ENCODE results near the gene PELO.
A peak's percentile ranks its signal among the peaks of the same experiment; 100 is the strongest.

Gene PELO

DNA sequence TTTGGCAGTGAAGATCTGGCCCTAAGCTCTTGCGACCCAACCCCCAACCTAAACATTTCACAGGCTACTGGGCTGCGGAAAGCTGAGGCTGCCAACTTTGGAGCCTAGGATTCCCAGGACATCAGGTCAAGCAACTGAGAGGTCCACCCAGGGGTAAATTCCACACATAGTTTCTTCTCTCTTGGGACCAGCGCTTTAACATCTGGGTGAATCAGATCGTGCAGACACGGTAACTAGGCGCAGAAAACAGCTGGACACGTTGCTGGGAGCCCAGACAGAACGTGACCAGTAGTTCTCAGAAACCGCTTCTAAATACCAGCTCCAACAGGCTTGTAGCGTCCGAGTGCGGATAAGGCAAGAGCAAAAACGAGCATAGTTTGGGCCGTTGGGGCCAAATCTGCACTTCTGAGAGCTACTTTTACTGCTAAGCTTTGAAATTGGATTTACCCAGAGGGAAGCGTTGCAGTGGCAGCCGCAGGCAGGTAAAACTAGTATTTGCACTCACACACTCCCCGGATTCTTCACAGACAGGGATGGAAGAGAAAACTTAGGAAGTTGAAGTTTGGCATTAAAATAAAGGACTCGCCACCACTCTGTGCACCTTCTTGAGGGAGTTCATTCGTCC lies 11.8 kb downstream of the PELO start:
- H3K27me3 ChIP-seq (ENCODE audit: insufficient read depth, low read length, poor library complexity) = no peaks in the 10 kb centered on the region
- H3K4me1 ChIP-seq (ENCODE audit: insufficient read depth, low read length) = peaks cover 80% of the 10 kb centered on the region
- peaks cover 25% of the 10 kb centered on the region for H4K20me1 ChIP-seq (ENCODE audit: insufficient read depth, low read length)
- DNase-seq = no peak
- TF ChIP-seq, protein P1, sequence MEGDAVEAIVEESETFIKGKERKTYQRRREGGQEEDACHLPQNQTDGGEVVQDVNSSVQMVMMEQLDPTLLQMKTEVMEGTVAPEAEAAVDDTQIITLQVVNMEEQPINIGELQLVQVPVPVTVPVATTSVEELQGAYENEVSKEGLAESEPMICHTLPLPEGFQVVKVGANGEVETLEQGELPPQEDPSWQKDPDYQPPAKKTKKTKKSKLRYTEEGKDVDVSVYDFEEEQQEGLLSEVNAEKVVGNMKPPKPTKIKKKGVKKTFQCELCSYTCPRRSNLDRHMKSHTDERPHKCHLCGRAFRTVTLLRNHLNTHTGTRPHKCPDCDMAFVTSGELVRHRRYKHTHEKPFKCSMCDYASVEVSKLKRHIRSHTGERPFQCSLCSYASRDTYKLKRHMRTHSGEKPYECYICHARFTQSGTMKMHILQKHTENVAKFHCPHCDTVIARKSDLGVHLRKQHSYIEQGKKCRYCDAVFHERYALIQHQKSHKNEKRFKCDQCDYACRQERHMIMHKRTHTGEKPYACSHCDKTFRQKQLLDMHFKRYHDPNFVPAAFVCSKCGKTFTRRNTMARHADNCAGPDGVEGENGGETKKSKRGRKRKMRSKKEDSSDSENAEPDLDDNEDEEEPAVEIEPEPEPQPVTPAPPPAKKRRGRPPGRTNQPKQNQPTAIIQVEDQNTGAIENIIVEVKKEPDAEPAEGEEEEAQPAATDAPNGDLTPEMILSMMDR (IDR thresholded peaks at IDR 0.05; ENCODE audit: borderline replicate concordance, extremely low read depth, low read length, poor library complexity, severe bottlenecking) = no peak
- no peak for TF ChIP-seq EZH2 (IDR thresholded peaks at IDR 0.05; ENCODE audit: borderline replicate concordance, low read depth, low read length, severe bottlenecking)
- peaks cover 45% of the 10 kb centered on the region for H3K36me3 ChIP-seq (ENCODE audit: insufficient read depth, low read length)
- peak overlapping the region; percentile 74 for H2AFZ ChIP-seq (ENCODE audit: low read depth, low read length)
- peak overlapping the region; percentile 90 for H3K27ac ChIP-seq (ENCODE audit: low read length)
- peaks cover 99% of the 10 kb centered on the region for H3K79me2 ChIP-seq (ENCODE audit: insufficient read depth, low read length)
- no peaks in the 10 kb centered on the region for H3K9me3 ChIP-seq (ENCODE audit: insufficient read depth, low read length, severe bottlenecking)
- H3K9ac ChIP-seq (ENCODE audit: low read depth, low read length) = peak overlapping the region; percentile 73
- peak; percentile 25 for ATAC-seq (ENCODE audit: insufficient read depth, low read depth)
- H3K4me3 ChIP-seq (ENCODE audit: low read depth in 1 of 2, low read length in 2 of 2) = peak overlapping the region; percentile 63 to 90
- peak overlapping the region; percentile 86 for H3K4me2 ChIP-seq (ENCODE audit: insufficient read depth, low read length)

DNA sequence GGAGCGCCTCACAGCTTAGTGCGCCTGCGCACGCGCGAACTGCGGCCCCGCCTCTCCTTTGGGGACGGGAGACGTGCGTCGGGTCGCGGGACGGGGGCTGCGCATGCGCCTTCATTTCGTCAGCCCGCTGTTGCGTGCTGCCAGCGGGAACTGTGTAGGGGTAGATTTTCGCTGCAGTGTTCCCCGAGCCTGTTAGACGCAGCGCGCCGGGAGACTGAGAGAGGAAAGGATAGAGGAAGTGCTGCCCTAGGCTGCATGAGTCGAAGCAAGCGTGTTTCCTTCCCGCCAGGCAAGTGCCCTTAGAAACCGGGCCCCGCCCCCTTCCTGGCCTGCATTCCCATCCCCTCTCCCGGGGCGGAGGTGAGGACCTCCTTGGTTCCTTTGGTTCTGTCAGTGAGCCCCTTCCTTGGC lies 12.3 kb downstream of the PELO start:
- DNase-seq = peak; percentile 95
- peaks cover 50% of the 10 kb centered on the region for H3K36me3 ChIP-seq (ENCODE audit: insufficient read depth, low read length)
- peaks cover 99% of the 10 kb centered on the region for H3K79me2 ChIP-seq (ENCODE audit: insufficient read depth, low read length)
- H3K27me3 ChIP-seq (ENCODE audit: insufficient read depth, low read length, poor library complexity) = no peaks in the 10 kb centered on the region
- peaks cover 26% of the 10 kb centered on the region for H4K20me1 ChIP-seq (ENCODE audit: insufficient read depth, low read length)
- H3K4me2 ChIP-seq (ENCODE audit: insufficient read depth, low read length) = peak overlapping the region; percentile 86
- peaks cover 81% of the 10 kb centered on the region for H3K4me1 ChIP-seq (ENCODE audit: insufficient read depth, low read length)
- peak; percentile 83 for ATAC-seq (ENCODE audit: insufficient read depth, low read depth)
- H3K27ac ChIP-seq (ENCODE audit: low read length) = peak overlapping the region; percentile 90
- peak overlapping the region; percentile 63 to 90 for H3K4me3 ChIP-seq (ENCODE audit: low read depth in 1 of 2, low read length in 2 of 2)
- TF ChIP-seq, protein P1 (IDR thresholded peaks at IDR 0.05; ENCODE audit: borderline replicate concordance, extremely low read depth, low read length, poor library complexity, severe bottlenecking) = no peak
- no peaks in the 10 kb centered on the region for H3K9me3 ChIP-seq (ENCODE audit: insufficient read depth, low read length, severe bottlenecking)
- peak overlapping the region; percentile 73 for H3K9ac ChIP-seq (ENCODE audit: low read depth, low read length)
- H2AFZ ChIP-seq (ENCODE audit: low read depth, low read length) = peak overlapping the region; percentile 74

DNA sequence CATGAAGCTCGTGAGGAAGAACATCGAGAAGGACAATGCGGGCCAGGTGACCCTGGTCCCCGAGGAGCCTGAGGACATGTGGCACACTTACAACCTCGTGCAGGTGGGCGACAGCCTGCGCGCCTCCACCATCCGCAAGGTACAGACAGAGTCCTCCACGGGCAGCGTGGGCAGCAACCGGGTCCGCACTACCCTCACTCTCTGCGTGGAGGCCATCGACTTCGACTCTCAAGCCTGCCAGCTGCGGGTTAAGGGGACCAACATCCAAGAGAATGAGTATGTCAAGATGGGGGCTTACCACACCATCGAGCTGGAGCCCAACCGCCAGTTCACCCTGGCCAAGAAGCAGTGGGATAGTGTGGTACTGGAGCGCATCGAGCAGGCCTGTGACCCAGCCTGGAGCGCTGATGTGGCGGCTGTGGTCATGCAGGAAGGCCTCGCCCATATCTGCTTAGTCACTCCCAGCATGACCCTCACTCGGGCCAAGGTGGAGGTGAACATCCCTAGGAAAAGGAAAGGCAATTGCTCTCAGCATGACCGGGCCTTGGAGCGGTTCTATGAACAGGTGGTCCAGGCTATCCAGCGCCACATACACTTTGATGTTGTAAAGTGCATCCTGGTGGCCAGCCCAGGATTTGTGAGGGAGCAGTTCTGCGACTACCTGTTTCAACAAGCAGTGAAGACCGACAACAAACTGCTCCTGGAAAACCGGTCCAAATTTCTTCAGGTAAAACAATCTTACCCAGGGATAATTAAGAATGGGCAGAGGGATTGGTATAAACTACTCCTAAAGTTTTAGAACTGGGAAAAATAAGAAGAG lies 12.9 kb downstream of the PELO start:
- peak; percentile 67 for DNase-seq
- H3K4me2 ChIP-seq (ENCODE audit: insufficient read depth, low read length) = peak overlapping the region; percentile 86
- peaks cover 99% of the 10 kb centered on the region for H3K79me2 ChIP-seq (ENCODE audit: insufficient read depth, low read length)
- H3K36me3 ChIP-seq (ENCODE audit: insufficient read depth, low read length) = peaks cover 56% of the 10 kb centered on the region
- H3K4me3 ChIP-seq (ENCODE audit: low read depth in 1 of 2, low read length in 2 of 2) = peak overlapping the region; percentile 63 to 90
- H3K27me3 ChIP-seq (ENCODE audit: insufficient read depth, low read length, poor library complexity) = no peaks in the 10 kb centered on the region
- H3K27ac ChIP-seq (ENCODE audit: low read length) = peak overlapping the region; percentile 90
- TF ChIP-seq, protein P1 (IDR thresholded peaks at IDR 0.05; ENCODE audit: borderline replicate concordance, extremely low read depth, low read length, poor library complexity, severe bottlenecking) = peak; percentile 18
- TF ChIP-seq EZH2 (IDR thresholded peaks at IDR 0.05; ENCODE audit: borderline replicate concordance, low read depth, low read length, severe bottlenecking) = no peak
- H3K9me3 ChIP-seq (ENCODE audit: insufficient read depth, low read length, severe bottlenecking) = no peaks in the 10 kb centered on the region
- peaks cover 86% of the 10 kb centered on the region for H3K4me1 ChIP-seq (ENCODE audit: insufficient read depth, low read length)
- peak; percentile 58 for ATAC-seq (ENCODE audit: insufficient read depth, low read depth)
- peaks cover 32% of the 10 kb centered on the region for H4K20me1 ChIP-seq (ENCODE audit: insufficient read depth, low read length)
- H2AFZ ChIP-seq (ENCODE audit: low read depth, low read length) = peak overlapping the region; percentile 74
- H3K9ac ChIP-seq (ENCODE audit: low read depth, low read length) = peak overlapping the region; percentile 73
